H54 (cell line): Measurements from ENCODE around the gene PON2.

Experiments used
- DNase-seq: peaks from one replicate; pipeline ENCODE4 v3.0.0; 2011; ENCODE audit warnings: low spot score, mixed read lengths; ENCODE audit not compliant: insufficient read length
- FAIRE-seq: peaks from 3 replicates; lab custom pipeline; 2011; peaks lifted over from hg19 to GRCh38; lab: Jason Lieb, UNC
- POLR2A ChIP-seq: IDR thresholded peaks from 2 replicates; pipeline ENCODE4 v1.6.1; 2011; ENCODE audit warnings: low read depth, mild to moderate bottlenecking, low read length

The PON2 gene

DNA sequence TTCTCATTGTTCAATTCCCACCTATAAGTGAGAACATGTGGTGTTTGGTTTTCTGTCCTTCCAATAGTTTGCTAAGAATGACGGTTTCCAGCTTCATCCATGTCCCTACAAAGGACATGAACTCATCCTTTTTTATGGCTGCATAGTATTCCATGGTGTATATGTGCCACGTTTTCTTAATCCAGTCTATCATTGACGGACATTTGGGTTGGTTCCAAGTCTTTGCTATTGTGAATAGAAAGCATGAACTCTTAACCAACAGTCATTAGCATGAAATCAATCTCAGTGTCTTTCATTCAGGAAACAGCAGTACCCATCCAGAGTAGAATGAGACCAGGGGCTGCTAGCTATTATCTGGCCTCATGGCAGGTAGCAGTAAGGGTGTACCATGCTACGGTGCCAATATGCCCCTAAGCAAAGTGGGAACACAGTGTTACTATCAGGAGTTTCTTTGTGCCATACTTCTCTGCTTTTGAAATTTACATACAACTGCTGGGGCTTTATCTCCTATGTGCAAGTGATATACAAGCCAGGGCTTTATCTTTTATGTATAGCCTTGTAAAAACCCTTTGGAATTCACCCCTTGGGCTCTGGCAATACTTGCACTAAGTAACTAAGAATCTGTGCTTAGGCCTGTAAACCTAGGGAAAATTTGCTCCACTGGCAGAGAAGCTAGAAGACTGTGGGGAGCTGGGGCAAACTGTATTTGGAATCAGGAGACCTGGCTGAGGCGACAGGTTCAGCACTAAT lies 5.4 kb downstream of the PON2 start:
- no peak for DNase-seq
- TF ChIP-seq POLR2A = no peak
- FAIRE-seq = no peak

DNA sequence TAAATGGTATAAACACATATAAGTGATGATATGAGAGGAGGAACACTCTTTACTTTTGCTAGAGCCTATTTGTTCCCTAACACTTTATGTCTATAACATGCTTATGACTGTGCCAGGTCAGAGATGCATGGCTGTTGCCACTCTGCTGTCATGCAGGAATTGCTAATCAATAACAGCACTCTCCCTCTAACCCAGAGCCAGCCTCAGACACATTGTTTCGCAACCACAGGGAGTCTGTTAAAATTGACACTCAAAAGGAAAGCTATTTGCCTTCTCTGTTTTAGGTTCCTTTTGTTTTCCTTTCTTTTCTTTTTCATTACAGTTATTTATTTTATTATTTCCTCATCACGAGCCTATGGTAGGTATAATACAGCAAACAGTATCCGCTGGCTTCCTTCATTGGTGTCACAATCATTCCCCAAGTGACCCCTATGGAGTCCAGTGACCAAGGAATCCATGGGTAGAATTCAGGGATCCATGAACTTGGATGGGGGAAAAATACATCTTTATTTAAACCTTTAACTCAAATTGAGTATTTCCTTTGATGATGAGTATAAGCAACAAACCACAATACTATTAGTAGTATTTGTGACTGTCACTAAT lies 6.8 kb downstream of the PON2 start:
- no peak for TF ChIP-seq POLR2A
- no peak for DNase-seq
- FAIRE-seq = no peak

DNA sequence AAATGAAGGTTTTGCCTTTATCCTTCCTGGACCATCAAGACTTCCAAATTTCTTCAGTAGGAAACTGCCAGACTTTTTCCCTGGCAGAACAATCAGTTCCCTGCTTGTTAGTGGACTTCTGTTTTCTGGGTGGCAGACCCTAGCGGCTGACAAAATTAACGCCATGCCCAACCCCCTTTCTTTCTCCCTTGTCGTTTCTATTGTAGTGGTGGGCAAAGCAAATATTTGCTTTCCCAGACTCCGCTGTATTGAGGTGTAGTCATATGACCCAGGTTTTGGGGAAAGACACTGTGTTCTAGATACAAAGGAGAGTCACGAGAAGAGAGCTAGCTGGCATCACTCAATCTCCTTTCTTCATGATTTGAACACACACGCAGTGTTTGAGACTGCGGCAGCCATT lies 7.7 kb downstream of the PON2 start:
- TF ChIP-seq POLR2A = no peak

DNA sequence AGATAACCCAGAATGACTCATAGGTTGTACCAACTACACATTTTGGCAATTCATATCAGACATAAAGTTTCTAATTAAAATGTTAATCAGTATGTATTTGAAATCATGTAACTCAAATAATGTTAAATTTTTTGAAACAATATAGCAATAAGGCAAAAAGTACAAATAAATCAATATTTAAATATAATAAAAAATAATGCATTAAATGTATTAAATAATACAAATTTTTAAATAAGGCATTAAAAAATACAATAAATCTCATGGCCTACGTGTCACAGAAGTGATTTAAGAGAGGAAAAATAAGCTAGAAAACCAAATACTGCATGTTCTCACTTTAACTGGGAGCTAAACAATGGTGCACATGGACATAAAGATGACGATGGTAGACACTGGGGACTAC lies 9.1 kb downstream of the PON2 start:
- DNase-seq (no peak), FAIRE-seq (no peak)

More for the DNA sequence above, 7.7 kb downstream of the PON2 start:
- DNase-seq = no peak
- FAIRE-seq = no peak

DNA sequence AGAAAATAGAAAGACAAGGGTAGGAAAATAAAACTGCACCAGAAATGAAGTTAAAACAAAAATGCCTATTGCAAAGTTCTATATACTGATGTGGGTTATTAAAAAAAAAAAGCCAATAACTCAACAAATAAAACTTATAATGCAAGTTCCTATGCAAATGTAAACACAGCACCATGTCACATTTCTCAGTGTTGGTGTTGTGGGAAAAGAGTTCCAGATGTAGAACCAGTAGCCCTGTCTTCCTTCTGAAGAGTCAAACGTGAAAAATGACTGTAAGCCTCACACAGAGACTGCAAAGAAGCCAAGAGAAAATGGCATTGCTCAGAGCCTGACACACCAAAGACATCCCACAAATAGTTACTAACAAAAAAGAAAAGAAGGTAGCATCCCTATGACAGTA lies 10.1 kb downstream of the PON2 start:
- no peak for TF ChIP-seq POLR2A
- FAIRE-seq (no peak), DNase-seq (no peak)

More for the DNA sequence above, 9.1 kb downstream of the PON2 start:
- TF ChIP-seq POLR2A = no peak

DNA sequence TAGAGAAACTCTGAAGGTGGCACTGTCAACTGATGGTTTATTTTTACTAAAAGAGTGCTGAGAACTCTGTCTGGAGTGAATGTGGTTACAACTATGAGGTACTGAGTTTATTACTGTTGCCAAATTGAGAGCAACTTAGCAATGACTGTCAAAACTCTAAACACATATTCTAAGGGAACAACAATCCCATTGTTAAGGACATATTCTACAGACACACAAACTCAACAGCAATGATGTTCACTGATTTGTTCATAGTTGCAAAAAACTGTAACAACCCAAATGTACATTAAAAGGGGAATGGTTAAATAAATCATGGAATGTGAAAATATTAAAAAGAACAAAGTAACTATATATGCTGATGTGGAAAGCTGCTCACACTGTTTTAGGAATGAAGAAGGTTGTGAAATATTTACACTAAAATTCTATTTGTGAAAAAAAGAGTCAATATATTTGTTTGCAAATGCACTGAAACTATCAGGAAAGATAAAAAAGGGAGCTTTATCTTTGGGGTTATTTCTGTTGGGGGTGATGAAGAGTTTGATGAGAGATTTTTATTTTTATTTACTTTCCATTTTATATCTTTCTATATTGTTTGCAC lies 12.9 kb downstream of the PON2 start:
- no peak for FAIRE-seq
- no peak for TF ChIP-seq POLR2A
- no peak for DNase-seq

DNA sequence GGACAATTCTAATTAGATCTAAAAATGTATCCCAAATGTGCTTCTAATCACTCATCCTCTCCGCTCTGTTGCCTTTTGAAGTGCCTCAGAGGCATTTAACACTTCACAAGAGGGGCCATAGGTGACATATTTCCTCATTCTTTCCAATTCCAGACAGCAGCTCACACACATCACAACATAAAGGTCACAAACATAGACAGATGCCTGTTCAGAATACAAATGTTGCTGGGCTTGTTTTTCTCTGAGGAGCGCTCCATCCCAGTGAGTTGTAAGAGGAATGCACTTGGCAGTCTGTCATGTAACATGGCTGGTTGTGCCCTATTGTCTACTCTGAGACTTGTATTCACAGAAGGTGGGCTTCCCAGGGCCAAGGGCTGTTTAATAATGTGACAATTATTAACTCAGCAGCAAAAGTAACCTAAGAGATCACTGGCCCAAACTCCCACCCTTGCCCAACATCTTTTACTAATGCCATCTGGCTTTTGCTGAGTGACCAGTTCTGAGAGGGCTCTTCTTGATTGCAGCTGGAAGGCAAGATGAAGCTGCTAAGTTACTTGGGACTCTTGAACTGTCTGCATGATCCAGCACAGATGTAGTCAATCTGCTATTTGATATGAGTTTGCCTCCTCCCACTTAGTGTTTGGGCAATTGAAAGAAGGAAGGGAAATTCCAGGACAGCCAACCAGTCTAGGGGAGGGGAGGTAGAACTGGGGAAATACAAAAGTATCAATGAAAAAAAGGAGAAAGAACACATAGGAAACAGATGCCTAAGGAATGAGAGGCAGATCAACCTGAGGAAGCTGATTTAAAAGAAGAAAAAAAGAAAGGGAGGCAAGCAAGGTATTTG lies 13.6 kb downstream of the PON2 start:
- no peak for DNase-seq
- TF ChIP-seq POLR2A = no peak
- FAIRE-seq = no peak

DNA sequence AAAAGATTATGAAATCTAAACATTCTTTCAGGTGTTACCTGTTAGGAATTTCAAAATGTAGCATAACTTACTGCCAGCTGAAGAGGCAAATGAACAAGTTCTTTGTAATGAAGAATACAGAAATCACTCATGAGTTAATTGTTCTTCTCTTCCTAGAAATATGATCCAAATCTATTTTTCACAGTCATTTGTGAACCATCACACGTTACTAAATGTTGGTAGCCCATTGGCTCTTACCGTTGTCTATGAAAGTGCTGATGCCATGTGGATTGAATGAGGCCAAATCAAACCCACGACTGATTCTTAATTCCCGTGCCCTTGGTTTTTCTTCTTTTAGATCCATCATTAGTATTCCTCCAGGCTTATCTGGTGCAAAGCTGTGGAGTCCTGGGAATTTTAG lies 22.8 kb downstream of the PON2 start:
- DNase-seq = no peak
- no peak for FAIRE-seq
- TF ChIP-seq POLR2A = no peak

DNA sequence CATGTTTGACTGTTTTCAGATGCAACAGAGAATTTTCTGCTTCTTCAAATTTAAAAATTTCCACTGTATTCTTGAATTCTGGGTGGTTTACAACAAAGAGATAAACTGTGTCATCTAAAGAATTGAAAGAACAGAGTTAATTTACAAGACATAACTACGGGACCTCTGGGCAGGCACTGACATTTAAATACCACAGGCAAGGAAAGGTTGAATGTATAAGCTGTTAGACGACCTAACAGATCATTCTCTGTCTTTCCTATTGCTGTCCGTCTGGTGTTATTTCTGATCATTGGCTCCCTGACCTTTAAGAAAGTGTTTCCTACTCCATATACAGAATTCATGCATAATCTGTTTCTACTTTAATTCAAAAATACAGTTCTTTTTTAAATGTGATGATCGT lies 23.2 kb downstream of the PON2 start:
- DNase-seq (no peak), FAIRE-seq (peak; percentile 20)
- TF ChIP-seq POLR2A = no peak

DNA sequence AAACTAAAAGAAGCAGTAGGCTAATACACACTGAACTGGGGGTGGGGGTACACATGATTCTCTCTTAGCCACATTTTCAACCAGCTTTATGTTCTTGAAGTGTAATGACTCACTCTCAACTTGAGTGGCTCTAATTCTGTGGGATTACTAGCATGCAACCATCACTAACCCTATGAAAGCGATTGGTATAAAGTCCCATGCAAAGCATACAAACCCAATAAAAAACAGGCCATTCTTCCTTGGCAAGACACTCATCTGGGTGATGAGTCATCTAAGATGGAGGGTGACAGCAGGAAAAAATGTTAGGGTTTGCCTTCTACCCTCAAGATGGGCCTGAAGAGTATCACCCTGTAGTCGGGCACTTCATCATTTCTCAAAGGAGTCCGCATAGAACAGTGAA lies 23.8 kb downstream of the PON2 start:
- DNase-seq (no peak), FAIRE-seq (peak; percentile 65)
- TF ChIP-seq POLR2A = no peak

DNA sequence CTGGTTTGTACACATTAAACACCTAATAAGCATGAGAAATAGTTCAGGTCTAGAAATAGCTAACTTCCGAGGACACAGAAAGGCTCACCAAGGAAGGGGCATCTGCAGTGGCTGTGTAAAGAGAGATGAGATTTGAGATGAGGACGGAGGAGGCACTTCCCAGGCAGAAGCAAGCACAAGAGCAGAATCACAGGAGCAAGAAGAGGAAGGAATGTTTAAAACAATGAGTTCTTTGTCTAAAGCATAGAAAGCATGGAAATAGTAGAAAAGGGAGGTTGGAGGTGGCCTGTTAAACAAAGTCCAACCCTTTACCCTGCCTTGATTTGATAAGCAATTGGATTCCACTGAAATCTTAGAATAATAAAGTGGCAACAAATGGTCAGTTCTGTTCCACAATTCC lies 27.1 kb downstream of the PON2 start:
- no peak for FAIRE-seq
- no peak for DNase-seq
- TF ChIP-seq POLR2A = no peak

DNA sequence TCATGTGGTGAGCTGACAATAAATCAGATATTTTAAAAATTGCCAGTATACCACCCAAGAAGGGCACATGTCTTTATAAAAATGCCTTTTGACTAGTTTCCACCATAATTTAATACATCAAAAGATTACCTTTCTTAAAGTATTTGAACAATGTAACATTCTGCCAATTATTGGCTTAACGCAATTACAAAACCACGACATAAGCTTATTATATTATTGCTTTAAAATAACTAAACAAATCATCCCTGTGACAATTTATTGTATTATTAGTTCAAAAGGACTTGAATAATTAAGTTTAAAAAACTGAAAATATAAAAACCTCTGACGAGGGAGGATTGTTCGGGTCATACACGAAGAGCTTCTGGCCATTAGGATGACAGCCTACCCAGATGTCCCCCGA lies 29.0 kb downstream of the PON2 start:
- TF ChIP-seq POLR2A = no peak
- FAIRE-seq (no peak), DNase-seq (no peak)

DNA sequence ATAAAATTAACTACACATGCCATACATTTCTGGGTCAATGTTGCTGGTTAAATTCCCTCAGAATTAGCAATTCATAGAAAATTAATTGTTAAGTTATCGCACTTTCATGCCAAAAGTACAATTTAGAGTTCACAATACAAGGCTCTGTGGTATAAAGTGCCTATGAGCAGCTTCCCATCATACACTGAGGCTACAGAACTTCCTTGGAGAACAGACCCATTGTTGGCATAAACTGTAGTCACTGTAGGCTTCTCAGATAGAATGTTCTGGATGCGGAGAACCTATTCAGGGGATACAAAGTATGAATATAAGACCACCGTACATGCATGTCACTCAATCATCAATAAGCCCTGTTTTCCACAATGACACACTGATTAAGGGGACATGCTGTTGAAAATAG lies 29.6 kb downstream of the PON2 start:
- no peak for TF ChIP-seq POLR2A
- no peak for FAIRE-seq
- DNase-seq = no peak
